Suprapubic skin (tissue), 3 donors: ENCODE data around the gene IGFBP7.

ENCODE experiments used
- POLR2A ChIP-seq, 2 donors: fragments of 450-650 bp; IDR thresholded peaks; one replicate each; pipeline ENCODE4 v1.6.1; 2017; ENCODE audit warnings: antibody characterized with exemption in 2 of 2, mild to moderate bottlenecking in 2 of 2, moderate library complexity in 2 of 2
- TF ChIP-seq, protein P1 (sequence below), 2 donors: fragments of 200-600 bp in 1 of 2; fragments of 450-650 bp in 1 of 2; sonication (generic) in 1 of 2; IDR thresholded peaks; one replicate each; pipeline ENCODE4 v1.5.1; 2016 to 2019; ENCODE audit warnings: antibody characterized with exemption in 2 of 2, mild to moderate bottlenecking in 1 of 2, moderate library complexity in 1 of 2

DNA sequence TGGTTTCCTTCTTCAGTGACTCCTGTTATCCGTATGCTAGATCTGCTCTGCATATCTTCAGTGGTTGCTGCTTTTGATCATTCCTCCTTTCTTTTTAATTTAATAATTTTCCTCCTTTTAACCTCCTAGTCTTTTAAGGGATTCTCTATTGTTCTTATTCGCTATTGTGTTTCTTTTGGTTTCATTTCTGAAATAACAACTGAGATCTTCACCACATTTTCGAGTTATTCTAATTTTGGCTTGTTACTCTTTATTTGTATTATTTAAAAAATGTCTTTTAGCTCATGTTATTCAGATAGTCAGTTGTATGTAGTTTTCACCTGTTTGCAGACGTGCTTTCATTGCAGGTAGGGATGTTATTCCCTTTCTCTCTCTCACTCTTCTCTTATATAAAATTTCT is 24.9 kb downstream of the IGFBP7 start:
- TF ChIP-seq, protein P1, sequence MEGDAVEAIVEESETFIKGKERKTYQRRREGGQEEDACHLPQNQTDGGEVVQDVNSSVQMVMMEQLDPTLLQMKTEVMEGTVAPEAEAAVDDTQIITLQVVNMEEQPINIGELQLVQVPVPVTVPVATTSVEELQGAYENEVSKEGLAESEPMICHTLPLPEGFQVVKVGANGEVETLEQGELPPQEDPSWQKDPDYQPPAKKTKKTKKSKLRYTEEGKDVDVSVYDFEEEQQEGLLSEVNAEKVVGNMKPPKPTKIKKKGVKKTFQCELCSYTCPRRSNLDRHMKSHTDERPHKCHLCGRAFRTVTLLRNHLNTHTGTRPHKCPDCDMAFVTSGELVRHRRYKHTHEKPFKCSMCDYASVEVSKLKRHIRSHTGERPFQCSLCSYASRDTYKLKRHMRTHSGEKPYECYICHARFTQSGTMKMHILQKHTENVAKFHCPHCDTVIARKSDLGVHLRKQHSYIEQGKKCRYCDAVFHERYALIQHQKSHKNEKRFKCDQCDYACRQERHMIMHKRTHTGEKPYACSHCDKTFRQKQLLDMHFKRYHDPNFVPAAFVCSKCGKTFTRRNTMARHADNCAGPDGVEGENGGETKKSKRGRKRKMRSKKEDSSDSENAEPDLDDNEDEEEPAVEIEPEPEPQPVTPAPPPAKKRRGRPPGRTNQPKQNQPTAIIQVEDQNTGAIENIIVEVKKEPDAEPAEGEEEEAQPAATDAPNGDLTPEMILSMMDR (IDR thresholded peaks at IDR 0.05): no peak
- no peak for TF ChIP-seq POLR2A (IDR thresholded peaks at IDR 0.05)
